ENCODE data around the gene TRIB2.

The TRIB2 gene

GRCh38 chr2:12778811-12779579 is 62.3 kb downstream of the TRIB2 start:
- no peak for DNase-seq (ENCODE audit: low spot score)

GRCh38 chr2:12781329-12781728 is 64.6 kb downstream of the TRIB2 start:
- DNase-seq (ENCODE audit: low spot score): no peak

GRCh38 chr2:12787891-12788801 is 71.4 kb downstream of the TRIB2 start:
- DNase-seq (ENCODE audit: low spot score): no peak

GRCh38 chr2:12791906-12792305 is 75.2 kb downstream of the TRIB2 start:
- no peak for DNase-seq (ENCODE audit: low spot score)

All from ecto neural progenitor cell (in vitro differentiated cells).